Right ventricle myocardium inferior (tissue), 1 donor: ENCODE results near the gene ING2. TPM values are rescaled to one million over a fixed set of nuclear protein-coding genes. Genes with fewer than 3 reads are reported as not detected.

Experiments used
- ATAC-seq: fragments of 200-7000 bp; cut with Tn5 transposase; one replicate; pipeline ENCODE4 v1.9.1; 2020; ENCODE audit warnings: mild to moderate bottlenecking, moderate library complexity
- DNase-seq: peaks from one replicate; pipeline ENCODE4 v3.0.0; 2021; ENCODE audit errors: missing footprints
- intact Hi-C: fragments of 100-400 bp; cut with DNase I; formaldehyde crosslinking; loops from one replicate; pipeline ENCODE4 v1.11.0; 2022
- total RNA-seq: library from RNA; stranded (reverse); fragmentation: NEBNext Ultra II Directional; extraction: Animal tissue kit (Norgen Biotek cat#: 25700); gene quantifications from one replicate; pipeline ENCODE4 v1.2.1, GENCODE V29; 2021
- donor health status: DM: no; HTN: yes; CAD: no; lungs with severe emphysema.

The ING2 gene
- total RNA-seq, 1 donor from 2014 or later: 6.5 TPM

DNA sequence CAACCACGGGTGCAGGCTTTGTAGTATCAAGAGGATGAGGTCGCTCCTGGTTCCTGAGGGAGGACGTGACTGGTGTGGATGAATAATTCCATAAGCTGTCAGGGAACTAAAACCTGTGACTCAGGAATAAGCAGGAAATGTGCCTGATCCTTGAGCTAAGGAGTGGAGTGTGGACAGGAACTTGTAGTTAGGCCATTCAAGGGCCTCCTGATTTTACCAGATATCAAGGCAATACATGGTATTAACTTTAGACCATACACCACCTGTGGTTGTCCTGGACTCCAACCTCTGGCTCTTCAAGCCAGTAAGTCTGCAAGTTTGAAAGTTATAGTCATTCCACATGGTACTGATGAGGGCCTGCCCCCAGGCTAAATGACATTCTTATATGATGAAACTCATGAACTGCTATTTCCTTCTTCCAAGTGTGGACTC lies 12.1 kb upstream of the ING2 start:
- no peak for DNase-seq
- ATAC-seq: no peak
- intact Hi-C loops: no loop called here

DNA sequence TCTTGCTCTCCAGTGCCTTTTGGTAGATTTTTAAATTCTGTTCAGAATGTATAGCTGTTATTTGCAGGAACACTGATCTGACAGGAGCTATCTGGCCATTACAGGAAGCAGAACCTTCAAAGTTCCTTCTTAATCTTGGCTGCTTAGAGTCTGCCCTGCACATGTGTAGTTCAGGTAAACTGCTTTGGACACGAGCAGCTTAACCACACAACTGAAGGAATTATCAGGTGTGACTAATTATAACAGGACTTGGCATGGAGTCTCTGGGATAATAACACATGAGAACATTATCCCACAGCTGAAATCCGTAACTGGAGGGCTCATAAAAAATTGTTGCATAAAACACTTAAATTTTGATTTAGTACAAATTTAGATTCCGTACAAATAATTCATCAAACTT lies 11.6 kb upstream of the ING2 start:
- intact Hi-C loops: no loop called here
- no peak for ATAC-seq
- no peak for DNase-seq

DNA sequence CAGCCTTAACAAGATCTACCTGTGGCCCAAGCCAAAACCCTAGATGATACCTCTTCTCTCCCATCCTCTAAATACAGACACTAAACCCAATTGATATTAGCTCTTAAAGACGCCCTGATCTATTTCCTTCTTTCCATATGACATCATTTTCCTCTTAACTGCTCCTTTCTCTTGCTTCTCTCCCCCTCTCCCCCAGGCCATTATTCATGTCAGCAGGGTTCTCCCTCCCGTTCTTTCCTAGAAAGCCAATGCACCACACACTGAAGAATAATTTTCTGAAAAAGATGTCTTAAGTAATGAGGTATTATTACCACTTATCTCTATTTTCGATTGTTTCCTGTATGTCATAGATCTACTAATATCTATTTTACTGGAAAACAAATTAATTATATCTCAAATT lies 9.7 kb upstream of the ING2 start:
- ATAC-seq (no peak), DNase-seq (no peak)
- intact Hi-C loops: no loop called here

DNA sequence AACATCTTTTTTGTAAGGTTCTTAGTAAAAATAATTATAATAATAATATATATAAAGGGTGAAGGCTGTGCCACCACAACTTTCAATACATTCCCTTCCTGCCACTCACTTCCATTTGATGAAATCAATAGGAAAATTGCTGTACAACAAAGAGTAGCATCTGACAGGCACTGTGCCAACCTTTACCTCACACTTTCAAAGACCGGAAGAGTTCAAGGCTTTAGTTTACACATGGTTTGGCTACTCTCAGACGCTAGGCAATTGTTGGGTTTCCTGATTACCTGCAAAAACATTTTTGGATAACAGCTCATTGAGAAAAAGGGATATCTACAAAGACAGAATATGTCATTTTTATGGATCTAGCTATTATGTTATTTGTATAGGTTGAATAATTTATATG lies 5.5 kb upstream of the ING2 start:
- no peak for ATAC-seq
- intact Hi-C loops: no loop called here
- DNase-seq: no peak

DNA sequence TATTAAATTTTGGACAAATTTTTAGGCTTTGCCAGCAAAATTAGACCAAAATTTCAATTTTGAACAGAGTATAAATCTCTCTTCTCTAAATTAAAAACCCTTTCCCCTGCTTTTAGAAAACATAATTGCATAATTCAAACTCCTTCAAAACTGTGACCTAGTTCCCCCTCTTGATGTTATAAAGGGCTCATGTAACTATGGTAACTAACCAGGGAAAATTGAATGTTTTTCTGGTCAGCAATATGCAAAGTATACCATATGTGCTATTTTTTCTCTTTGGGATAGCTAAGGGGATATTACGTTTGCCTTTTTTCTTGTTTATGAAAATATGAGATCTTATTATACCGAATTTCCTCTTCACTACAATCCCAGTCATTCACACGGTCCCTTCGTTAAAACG lies 5.1 kb upstream of the ING2 start:
- intact Hi-C loops: no loop called here
- DNase-seq: no peak

DNA sequence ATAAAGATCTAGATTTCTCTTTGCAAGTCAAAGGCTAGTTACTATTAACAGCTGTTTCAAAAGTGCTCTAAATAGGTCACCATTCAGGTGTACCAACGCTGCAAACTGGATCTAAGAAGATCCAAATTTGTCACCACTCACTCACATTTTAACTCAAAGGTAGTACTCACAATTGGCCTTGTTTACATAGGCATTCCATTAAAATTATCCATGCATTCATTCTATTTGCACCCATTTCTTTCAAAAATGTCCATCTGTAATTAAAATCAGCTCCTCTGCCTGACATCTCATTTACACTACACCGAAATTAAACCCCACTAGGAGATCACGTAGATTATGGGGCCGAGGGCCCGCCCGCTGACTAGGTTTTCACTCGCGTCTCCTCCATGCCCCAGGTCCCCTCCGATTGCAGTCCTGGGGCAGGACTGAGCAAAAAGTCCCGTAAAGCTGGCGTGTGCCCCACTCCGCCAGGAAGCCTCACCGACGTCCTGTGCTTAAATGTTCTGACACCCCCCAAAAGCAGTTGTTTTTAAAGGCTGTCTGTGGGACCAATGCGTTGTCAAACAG lies 1.3 kb upstream of the ING2 start:
- ATAC-seq (no peak), DNase-seq (no peak)
- intact Hi-C loops: loop anchor here (2.0 kb wide), 2 partner anchors 59 to 155 kb away; partner anchors contain the start of genes CDKN2AIP, RWDD4 and TRAPPC11

More for the DNA sequence above, 5.1 kb upstream of the ING2 start:
- no peak for ATAC-seq

DNA sequence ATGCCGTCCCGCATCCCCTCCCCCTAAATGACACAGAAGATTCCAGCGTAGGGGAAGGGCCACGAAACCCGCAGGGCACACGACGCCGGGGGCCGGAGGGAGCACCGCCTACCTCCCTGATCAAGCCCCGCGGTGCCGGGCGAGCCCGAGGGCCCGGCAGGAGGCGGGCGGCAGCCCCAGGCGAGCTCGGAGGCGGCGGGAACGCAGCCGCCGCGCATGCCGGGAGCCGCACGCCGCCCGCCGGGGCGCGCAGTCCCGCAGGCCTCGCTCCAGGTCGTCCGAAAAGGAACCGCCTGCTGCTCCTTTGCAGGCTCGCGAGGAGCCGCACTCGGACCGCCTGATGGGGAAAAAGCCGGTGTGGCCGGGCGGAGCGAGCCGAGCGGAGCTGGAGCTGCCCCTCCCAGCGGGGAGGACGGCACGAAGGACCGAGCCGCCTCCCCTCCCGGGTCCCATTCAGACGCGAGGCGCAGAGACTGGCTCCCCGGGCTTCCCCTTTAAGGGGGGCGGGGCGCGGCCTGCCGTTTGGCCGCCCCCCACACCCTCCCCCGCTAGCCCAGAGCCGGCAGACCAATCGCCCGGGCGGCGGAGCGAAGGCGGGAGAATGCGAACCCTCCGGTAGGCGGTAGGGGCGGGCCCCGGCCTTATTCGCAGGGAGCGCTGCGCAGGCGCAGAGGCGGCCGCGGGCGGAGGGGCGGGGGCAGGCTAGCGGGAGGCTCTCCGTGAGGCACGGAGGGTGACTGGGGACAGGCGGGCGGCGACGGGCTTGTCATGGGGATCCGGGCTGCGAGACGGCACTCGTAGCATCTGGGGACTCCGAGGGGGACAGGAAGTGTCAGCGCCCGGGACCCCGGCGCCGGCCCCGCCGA lies 561 bp upstream of the ING2 start:
- intact Hi-C loops: loop anchor here (2.0 kb wide), 2 partner anchors 59 to 155 kb away; partner anchors contain the start of genes CDKN2AIP, RWDD4 and TRAPPC11
- DNase-seq (peak; percentile 100), ATAC-seq (peak; percentile 98)

DNA sequence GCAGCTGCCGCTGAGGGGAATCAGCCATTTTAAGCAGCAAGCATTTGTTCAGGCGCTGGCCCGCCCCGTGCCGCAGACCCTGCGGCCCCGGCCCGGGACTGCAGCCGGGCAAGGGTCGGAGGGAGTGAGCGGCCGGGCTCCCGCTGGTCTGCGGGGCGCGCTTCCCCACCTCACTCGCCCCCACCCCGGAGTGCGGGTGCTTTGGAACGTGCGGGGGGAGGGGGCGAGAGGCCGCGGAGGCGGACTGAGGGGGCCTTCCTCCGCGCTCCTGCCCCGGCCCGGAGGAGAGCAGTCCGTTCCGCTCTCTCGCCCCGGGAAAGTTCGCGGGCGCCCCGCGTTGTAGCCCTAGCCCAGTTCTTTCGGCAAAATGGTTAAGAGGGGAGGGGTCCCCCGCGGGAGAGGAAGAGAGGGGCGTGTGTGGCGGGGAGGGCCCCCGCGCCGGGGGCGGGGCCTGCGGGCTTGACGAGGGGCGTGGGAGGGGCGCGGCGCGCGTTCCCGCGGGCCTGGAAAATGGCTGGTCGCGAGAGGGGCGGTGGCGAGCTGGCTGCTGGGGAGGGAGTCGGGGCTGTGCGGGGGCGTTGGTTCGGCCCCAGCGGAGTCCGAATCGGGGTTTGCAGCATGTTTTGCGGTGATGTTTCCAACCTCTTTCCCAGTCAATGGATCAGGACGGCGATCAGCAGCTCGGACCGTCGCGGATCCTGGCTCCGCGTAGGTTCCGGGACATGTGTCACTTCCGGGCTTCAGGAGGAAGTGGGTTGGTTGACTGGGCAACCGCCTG lies 942 bp downstream of the ING2 start:
- intact Hi-C loops: loop anchor here (2.0 to 5.0 kb wide), 3 partner anchors 61 to 217 kb away; partner anchors contain the start of genes CDKN2AIP, RWDD4 and TRAPPC11
- peak; percentile 93 for DNase-seq
- ATAC-seq: peak; percentile 47

DNA sequence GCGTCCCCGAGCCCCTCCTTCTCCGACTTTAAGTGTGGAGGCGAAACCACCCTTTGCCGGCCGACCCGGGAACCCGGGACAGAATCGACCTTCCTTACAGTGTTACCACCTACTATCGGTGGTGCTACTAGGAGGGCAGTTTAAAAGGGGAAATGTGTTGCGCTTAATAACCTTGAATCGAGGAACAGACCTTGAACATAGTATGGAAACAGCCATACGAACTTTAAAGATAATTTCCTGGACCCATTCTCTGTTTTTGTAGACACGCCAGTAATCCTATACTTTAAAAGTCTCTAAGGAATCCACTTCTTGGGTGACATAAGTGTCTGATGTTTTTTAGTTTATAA lies 1.5 kb downstream of the ING2 start:
- DNase-seq (no peak), ATAC-seq (no peak)
- intact Hi-C loops: loop anchor here (5.0 kb wide), 1 partner anchor 216 kb away; no protein-coding TSS in a partner anchor

DNA sequence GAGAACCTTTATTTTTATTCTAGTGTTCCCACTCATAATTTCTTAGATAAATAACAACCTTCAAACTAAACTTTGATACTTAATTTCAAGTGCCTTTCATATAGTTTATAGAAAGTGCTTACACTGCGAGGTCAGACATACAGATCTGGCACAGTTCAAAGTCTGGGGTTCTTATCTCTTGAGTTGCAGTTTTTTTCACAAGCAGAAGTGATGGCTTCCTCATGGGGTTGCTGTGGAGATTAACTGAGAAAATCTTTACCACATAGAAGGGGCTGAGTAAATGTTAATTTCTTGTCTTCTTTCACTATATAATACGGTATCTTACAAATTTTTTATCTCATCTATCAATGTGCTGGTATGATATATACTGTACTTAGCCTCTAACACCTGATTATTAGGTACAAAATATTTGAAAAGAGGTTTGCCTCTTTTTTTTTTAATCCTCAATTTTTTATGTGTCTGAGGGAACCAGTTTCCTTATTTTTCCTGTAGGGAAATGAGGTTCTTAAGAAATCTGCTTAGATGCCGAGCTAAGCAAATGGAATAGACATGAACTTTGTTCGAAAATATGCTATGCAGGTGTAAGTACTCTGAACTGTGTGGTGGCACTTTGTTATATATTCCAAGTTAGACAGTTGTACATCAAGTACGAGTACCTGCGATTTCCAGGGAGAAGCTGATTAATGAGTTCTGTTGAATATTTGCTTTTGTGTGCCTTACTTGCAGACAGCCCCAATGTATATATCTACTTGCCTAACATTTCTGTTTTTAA lies 3.3 kb downstream of the ING2 start:
- DNase-seq (no peak), ATAC-seq (no peak)
- intact Hi-C loops: loop anchor here (5.0 kb wide), 1 partner anchor 214 kb away; no protein-coding TSS in a partner anchor

DNA sequence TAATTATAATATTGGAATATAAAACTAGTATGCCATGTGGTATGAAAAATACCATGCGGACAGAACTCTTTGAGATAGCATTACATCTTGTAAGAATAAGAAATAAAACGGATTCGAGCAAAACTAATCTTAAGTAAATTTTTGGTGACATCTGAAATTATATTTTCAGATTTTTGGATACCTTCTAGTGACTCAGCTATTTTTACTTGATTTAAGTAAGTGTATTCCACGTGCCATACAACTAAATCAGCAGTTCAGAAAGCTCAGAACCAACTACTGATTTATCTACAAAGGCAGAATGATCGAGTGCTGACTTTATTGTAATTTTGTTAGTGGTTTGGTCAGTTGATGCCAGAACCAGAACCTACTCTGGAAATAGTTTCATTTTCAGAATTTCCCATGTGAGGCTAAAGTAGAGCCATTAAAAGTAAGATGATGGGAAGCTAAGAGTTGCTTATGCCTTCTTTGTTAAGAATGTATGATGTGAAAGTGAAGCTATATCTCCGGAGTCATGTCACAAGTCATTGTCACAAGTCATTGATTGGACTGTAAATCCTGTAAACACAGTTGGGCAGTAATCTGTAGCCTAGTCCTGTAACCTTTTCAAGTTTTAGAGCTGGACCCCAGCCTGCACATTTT lies 4.0 kb downstream of the ING2 start:
- intact Hi-C loops: loop anchor here (5.0 kb wide), 1 partner anchor 213 kb away; no protein-coding TSS in a partner anchor
- DNase-seq (no peak), ATAC-seq (no peak)

DNA sequence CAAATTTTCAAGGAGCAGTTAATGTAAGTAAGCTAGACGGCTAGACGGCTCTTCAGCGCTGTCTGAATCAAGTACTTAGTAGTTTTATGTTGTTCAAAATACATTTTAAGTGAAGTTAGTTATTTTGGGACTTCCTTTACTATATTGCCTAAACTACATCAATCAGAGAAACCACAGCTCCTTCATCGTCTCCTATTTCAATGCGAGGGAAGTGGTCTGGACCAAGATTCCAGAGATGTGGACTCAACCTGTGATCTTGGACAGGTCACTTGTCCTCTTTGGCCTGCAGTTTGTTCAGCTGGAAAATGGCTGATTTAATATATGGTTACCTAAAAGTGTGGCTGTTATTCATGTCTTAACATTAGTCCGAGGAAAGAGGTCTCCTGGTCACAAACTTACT lies 10.6 kb downstream of the ING2 start:
- ATAC-seq (no peak), DNase-seq (no peak)
- intact Hi-C loops: no loop called here

DNA sequence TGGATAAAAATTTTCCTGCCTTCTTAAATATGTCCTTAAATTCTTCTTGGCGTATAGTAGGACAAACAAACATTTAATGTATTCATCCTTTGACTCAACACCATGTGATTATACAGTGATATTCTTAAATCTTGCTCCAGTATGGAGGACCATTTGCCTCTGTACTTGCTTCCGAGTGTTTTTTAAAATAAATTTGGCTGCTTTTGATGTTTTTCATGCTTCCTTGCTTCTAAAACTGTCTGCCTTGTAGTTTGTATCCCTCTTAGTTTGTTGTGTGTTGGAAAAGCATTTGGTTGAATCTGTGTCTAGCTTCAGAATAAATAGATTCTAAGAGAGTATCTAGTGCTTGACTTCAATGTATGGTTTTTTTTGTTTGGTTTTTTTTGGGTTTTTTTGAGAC lies 12.3 kb downstream of the ING2 start:
- no peak for DNase-seq
- intact Hi-C loops: no loop called here
- ATAC-seq: no peak

DNA sequence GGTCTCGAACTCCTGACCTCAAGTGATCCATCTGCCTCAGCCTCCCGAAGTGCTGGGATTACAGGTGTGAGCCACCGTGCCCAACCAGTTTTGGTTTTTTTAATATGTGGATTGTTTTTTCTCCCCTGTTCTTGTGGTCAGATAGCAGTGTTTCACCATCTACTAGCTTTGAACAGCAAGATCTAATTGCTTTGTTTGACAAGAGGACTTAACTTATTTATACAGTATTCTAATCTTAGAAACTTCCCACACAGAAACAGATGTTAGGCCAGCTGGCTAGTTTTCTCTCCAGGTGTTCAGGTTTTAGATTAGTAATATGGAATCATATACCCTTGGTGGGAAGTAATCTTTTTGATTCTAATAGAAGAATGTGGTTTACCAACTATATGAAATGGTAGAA lies 12.9 kb downstream of the ING2 start:
- ATAC-seq: no peak
- DNase-seq: no peak
- intact Hi-C loops: no loop called here

DNA sequence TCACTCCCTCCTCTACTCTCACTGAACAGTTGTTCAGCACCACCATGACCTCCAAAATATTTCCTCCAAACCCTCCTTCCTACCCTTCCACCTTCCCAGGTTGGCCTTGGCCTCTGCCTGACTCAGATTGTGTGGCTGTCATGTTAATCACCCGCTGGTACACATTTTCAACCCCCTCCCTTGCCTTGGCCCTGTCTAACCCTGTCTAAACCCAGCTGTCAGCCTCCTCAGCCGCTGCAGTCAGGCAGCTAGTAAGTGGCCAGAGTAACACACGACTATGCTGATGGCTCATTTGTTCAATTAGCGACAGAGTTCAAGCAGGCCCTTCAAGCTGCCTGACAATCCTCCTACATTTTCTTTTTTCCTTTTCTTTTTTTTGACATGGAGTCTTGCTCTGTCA lies 18.0 kb downstream of the ING2 start:
- intact Hi-C loops: no loop called here
- DNase-seq (no peak), ATAC-seq (no peak)

DNA sequence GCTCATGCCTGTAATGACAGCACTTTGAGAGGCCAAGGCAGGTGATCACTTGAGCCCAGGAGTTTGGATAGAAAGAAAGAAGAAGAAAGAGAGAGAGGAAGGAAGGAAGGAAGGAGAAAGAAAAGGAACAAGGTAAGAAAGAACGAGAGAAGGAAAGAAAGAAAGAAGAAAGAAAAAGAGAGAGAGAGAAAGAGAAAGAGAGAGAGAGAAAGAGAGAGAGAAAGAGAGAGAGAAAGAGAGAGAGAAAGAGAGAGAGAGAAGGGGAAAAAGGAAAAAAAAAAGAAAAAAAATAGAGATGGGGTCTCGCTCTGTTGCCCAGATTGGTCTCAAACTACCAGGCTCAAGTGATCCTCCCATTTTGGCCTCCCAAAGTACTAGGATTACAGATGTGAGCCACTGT lies 22.5 kb downstream of the ING2 start:
- intact Hi-C loops: no loop called here
- DNase-seq (no peak), ATAC-seq (no peak)

DNA sequence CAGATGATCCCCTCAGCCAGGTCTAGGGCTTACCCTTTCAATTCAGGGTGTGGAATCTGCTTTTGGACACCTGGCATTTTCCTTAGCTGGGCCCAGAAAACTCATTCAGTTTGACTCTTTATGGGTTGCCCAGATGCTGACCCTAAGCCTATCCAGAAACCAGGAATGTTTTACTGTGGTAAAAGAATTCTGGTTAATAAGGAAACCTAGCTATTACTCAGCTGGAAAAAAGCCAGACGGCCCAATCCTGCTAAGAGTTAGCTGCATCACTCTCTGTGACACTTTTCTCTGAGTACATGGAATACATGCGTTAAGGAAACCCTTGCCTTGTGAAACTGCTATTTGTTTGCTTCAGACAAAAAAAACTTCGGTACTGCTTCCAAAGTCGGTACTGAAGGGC lies 28.0 kb downstream of the ING2 start:
- ATAC-seq: no peak
- intact Hi-C loops: no loop called here
- DNase-seq: no peak

DNA sequence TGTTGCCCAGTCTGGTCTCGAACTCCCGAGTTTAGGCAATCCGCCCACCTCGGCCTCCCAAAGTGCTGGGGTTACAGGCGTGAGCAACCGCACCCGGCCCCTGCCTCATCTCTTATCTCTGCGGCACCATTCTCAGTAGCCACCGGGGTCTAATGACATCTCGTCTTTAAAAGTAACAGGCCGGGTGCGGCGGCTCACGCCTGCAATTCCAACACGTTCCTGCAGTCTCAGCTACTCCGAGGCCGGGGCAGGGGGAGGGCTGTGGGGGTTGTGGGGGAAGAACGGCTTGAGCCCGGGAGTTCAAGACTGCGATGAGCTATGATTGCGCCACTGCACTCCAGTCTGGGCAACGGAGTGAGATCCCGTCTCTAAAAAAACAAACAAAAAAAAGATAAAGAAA lies 28.8 kb downstream of the ING2 start:
- no peak for DNase-seq
- intact Hi-C loops: no loop called here

More for the DNA sequence above, 28.8 kb downstream of the ING2 start:
- no peak for ATAC-seq
